SU-DHL-6 (cell line): Measurements from ENCODE around the gene RASSF3.

Experiments
- H2AFZ ChIP-seq: fragments of 200-600 bp; sonication (generic); 2 replicates; pipeline ENCODE4 v1.6.1; 2014; ENCODE audit warnings: low read depth, mild to moderate bottlenecking, moderate library complexity, mixed read lengths, antibody characterized with exemption, low read length; ENCODE audit not compliant: severe bottlenecking
- H3F3A ChIP-seq: fragments of 200-600 bp; shearing (Covaris generic); 2 replicates; pipeline ENCODE4 v1.6.0; 2016; ENCODE audit warnings: antibody characterized with exemption, mild to moderate bottlenecking; ENCODE audit not compliant: insufficient read depth
- H3K27ac ChIP-seq: fragments of 200-600 bp; sonication (generic); 2 replicates; pipeline ENCODE4 v1.5.1; 2016; ENCODE audit warnings: low read depth, mild to moderate bottlenecking, low read length, moderate library complexity, mixed read lengths
- H3K27me3 ChIP-seq: fragments of 200-600 bp; sonication (generic), shearing (Covaris generic); 2 replicates; pipeline ENCODE4 v1.6.0; 2014; ENCODE audit warnings: mild to moderate bottlenecking, low read length
- H3K36me3 ChIP-seq: fragments of 200-600 bp; sonication (generic); 2 replicates; pipeline ENCODE4 v1.6.1; 2014; ENCODE audit warnings: mild to moderate bottlenecking, low read length, mixed read lengths
- H3K4me2 ChIP-seq: fragments of 300-600, 200-600 bp; shearing (Covaris generic), sonication (generic); 2 replicates; pipeline ENCODE4 v1.6.0; 2014; ENCODE audit warnings: low read length, low read depth, mild to moderate bottlenecking; ENCODE audit not compliant: poor library complexity, severe bottlenecking
- H3K4me3 ChIP-seq: fragments of 200-600 bp; sonication (generic); 2 replicates; pipeline ENCODE4 v1.5.1; 2014; ENCODE audit warnings: antibody characterized with exemption, low read length, mild to moderate bottlenecking, mixed read lengths; ENCODE audit not compliant: insufficient read depth, poor library complexity, severe bottlenecking
- H3K79me2 ChIP-seq: fragments of 200-600 bp; sonication (generic); 2 replicates; pipeline ENCODE4 v1.6.1; 2014; ENCODE audit warnings: mild to moderate bottlenecking, low read length, moderate library complexity; ENCODE audit not compliant: insufficient read depth
- H3K9ac ChIP-seq: fragments of 200-600 bp; sonication (generic); 2 replicates; pipeline ENCODE4 v1.7.0; 2014; ENCODE audit warnings: mild to moderate bottlenecking, low read length
- H3K9me2 ChIP-seq: fragments of 200-600 bp; sonication (generic); replicated peaks from 2 replicates; pipeline ENCODE4 v1.6.1; 2014; ENCODE audit warnings: low read length; ENCODE audit not compliant: insufficient read depth
- H3K9me3 ChIP-seq: fragments of 200-600 bp; sonication (generic); 2 replicates; pipeline ENCODE4 v1.6.1; 2014; ENCODE audit warnings: low read length, mixed read lengths; ENCODE audit not compliant: insufficient read depth
- H4K20me1 ChIP-seq: fragments of 200-600 bp; sonication (generic); 2 replicates; pipeline ENCODE4 v1.6.1; 2014; ENCODE audit warnings: low read depth, mild to moderate bottlenecking, antibody characterized with exemption, low read length, moderate library complexity, mixed read lengths
- EZH2phosphoT487 ChIP-seq: fragments of 200-600 bp; sonication (generic), shearing (Covaris generic); conservative IDR thresholded peaks from 2 replicates; pipeline ENCODE4 v1.6.1; 2018; ENCODE audit warnings: mild to moderate bottlenecking, antibody characterized with exemption, low read length, moderate library complexity, mixed read lengths
- TF ChIP-seq, protein P1 (sequence below): fragments of 200-600 bp; sonication (generic); IDR thresholded peaks from one replicate; pipeline ENCODE4 v1.5.1; 2017; ENCODE audit warnings: antibody characterized with exemption, mild to moderate bottlenecking, low read length, moderate library complexity; ENCODE audit not compliant: insufficient read depth, poor library complexity, severe bottlenecking

RASSF3 gene

GRCh38 chr12:64670919-64671639, 60.8 kb downstream of the RASSF3 start:
- Histone ChIP-seq H3K27me3 (no peaks in the 10 kb centered on the region), H3K9me3 (no peaks in the 10 kb centered on the region), H3K4me3 (no peak overlapping the region), H3K9ac (no peak overlapping the region), H3K4me2 (no peak overlapping the region), H3F3A (no peaks in the 10 kb centered on the region; the same call in 1 of the 2 replicates), H3K79me2 (peaks cover 60% of the 10 kb centered on the region), H2AFZ (no peak overlapping the region), H4K20me1 (peaks cover 3% of the 10 kb centered on the region; the same call in 1 of the 2 replicates), H3K27ac (no peak overlapping the region), H3K36me3 (no peaks in the 10 kb centered on the region), H3K9me2 (no peaks in the 10 kb centered on the region)
- no peak for TF ChIP-seq EZH2phosphoT487
- TF ChIP-seq, protein P1, sequence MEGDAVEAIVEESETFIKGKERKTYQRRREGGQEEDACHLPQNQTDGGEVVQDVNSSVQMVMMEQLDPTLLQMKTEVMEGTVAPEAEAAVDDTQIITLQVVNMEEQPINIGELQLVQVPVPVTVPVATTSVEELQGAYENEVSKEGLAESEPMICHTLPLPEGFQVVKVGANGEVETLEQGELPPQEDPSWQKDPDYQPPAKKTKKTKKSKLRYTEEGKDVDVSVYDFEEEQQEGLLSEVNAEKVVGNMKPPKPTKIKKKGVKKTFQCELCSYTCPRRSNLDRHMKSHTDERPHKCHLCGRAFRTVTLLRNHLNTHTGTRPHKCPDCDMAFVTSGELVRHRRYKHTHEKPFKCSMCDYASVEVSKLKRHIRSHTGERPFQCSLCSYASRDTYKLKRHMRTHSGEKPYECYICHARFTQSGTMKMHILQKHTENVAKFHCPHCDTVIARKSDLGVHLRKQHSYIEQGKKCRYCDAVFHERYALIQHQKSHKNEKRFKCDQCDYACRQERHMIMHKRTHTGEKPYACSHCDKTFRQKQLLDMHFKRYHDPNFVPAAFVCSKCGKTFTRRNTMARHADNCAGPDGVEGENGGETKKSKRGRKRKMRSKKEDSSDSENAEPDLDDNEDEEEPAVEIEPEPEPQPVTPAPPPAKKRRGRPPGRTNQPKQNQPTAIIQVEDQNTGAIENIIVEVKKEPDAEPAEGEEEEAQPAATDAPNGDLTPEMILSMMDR, result no peak

- Histone ChIP-seq H3K4me3 (no peak overlapping the region), H3K9me3 (no peaks in the 10 kb centered on the region), H3K9me2 (no peaks in the 10 kb centered on the region), H3K9ac (no peak overlapping the region), H3K27me3 (no peaks in the 10 kb centered on the region), H2AFZ (no peak overlapping the region), H3K36me3 (no peaks in the 10 kb centered on the region), H4K20me1 (peaks cover 3% of the 10 kb centered on the region; the same call in 1 of the 2 replicates), H3K79me2 (peaks cover 54% of the 10 kb centered on the region), H3F3A (no peaks in the 10 kb centered on the region; the same call in 1 of the 2 replicates), H3K27ac (no peak overlapping the region), H3K4me2 (no peak overlapping the region)
- TF ChIP-seq, protein P1, result no peak
- TF ChIP-seq EZH2phosphoT487, result no peak
Observed at GRCh38 chr12:64671681-64672080, 61.4 kb downstream of the RASSF3 start.

GRCh38 chr12:64672925-64673409, 62.7 kb downstream of the RASSF3 start:
- no peaks in the 10 kb centered on the region for H3K9me3 ChIP-seq
- H3K4me3 ChIP-seq, result no peak overlapping the region
- no peak overlapping the region for H2AFZ ChIP-seq
- H3F3A ChIP-seq, result no peaks in the 10 kb centered on the region; the same call in 1 of the 2 replicates
- H3K9me2 ChIP-seq, result no peaks in the 10 kb centered on the region
- peaks cover 52% of the 10 kb centered on the region for H3K79me2 ChIP-seq
- no peak overlapping the region for H3K27ac ChIP-seq
- TF ChIP-seq, protein P1, result no peak
- TF ChIP-seq EZH2phosphoT487, result no peak
- H4K20me1 ChIP-seq, result 0 out of 2 replicates have a peak, but pooled peaks cover 3% of the 10 kb centered on the region
- H3K27me3 ChIP-seq, result no peaks in the 10 kb centered on the region
- H3K36me3 ChIP-seq, result no peaks in the 10 kb centered on the region
- H3K4me2 ChIP-seq, result no peak overlapping the region
- no peak overlapping the region for H3K9ac ChIP-seq
